B cell (primary cell): ENCODE results near the gene CUL3.

Experiments used
- EZH2 ChIP-seq: IDR thresholded peaks from 2 replicates; pipeline ENCODE4 v1.6.1; 2012; ENCODE audit warnings: borderline replicate concordance, low read depth, mild to moderate bottlenecking, moderate library complexity, low read length; ENCODE audit not compliant: insufficient read depth, poor library complexity, severe bottlenecking
- TF ChIP-seq, protein P1 (sequence below): fragments of 200-600 bp; IDR thresholded peaks from one replicate; pipeline ENCODE4 v1.8.0; 2022; ENCODE audit warnings: antibody characterized with exemption, mild to moderate bottlenecking

DNA sequence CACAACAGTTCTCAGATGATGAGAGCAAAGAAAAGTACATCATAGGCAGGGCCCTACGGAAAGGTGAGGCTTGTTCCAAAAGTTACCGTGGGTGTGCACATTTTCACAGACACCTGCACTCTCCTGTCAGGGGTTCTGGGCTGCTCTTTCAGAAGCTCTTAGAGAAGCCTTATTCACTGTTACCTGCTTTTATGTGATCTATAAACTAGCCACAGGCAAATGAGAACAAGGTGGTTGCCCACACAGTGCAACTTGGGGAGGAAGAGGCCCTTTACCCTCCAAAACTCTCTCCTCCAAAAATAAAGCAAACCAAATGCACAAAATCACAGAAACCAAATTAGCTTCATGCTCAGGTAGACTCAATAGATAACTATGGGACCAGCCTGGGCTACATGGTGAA, 11.1 kb upstream of the CUL3 start:
- TF ChIP-seq, protein P1, sequence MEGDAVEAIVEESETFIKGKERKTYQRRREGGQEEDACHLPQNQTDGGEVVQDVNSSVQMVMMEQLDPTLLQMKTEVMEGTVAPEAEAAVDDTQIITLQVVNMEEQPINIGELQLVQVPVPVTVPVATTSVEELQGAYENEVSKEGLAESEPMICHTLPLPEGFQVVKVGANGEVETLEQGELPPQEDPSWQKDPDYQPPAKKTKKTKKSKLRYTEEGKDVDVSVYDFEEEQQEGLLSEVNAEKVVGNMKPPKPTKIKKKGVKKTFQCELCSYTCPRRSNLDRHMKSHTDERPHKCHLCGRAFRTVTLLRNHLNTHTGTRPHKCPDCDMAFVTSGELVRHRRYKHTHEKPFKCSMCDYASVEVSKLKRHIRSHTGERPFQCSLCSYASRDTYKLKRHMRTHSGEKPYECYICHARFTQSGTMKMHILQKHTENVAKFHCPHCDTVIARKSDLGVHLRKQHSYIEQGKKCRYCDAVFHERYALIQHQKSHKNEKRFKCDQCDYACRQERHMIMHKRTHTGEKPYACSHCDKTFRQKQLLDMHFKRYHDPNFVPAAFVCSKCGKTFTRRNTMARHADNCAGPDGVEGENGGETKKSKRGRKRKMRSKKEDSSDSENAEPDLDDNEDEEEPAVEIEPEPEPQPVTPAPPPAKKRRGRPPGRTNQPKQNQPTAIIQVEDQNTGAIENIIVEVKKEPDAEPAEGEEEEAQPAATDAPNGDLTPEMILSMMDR, result no peak
- no peak for TF ChIP-seq EZH2
